Adrenal gland (tissue), 12 donors: ENCODE data around the gene YBX1. TPM values are rescaled to one million over a fixed set of nuclear protein-coding genes. Genes with fewer than 3 reads are reported as not detected.
A peak's percentile ranks its signal among the peaks of the same experiment; 100 is the strongest.
"Not testable (repeated sequence)": the region's sequence is repeated elsewhere in the genome, so short reads cannot be mapped to it uniquely, and the experiment has no call there.

ENCODE experiments used
- DNase-seq, 7 donors: peaks; one replicate each; pipeline ENCODE4 v3.0.0-alpha.2; 2019 to 2020
- H3K27ac ChIP-seq, 5 donors: fragments of 200-600 bp; sonication (generic) in 4 of 5; 1 replicate in 3 of 5; 2 replicates in 2 of 5; pipeline versions ENCODE4 v1.5.1 to v1.8.0; 2016 to 2020; ENCODE audit warnings: mild to moderate bottlenecking in 1 of 5
- H3K27me3 ChIP-seq: fragments of 200-600 bp; 2 replicates; pipeline ENCODE4 v1.8.0; 2021
- H3K36me3 ChIP-seq, 2 donors: fragments of 200-600 bp; replicated peaks in 1 of 2; 1 replicate in 1 of 2; 2 replicates in 1 of 2; pipeline versions ENCODE4 v1.5.1 to v1.8.0; 2018 to 2022
- H3K4me1 ChIP-seq, 2 donors: fragments of 200-600 bp; replicated peaks in 1 of 2; 1 replicate in 1 of 2; 2 replicates in 1 of 2; pipeline versions ENCODE4 v1.5.1 to v1.8.0; 2018 to 2021
- H3K4me3 ChIP-seq, 4 donors: fragments of 200-600 bp; sonication (generic) in 3 of 4; one replicate each; pipeline ENCODE4 v1.5.1; 2016 to 2018
- H3K9me3 ChIP-seq, 3 donors: fragments of 200-600 bp; sonication (generic) in 1 of 3; replicated peaks in 1 of 3; 1 replicate in 2 of 3; 2 replicates in 1 of 3; pipeline versions ENCODE4 v1.5.1 to v1.8.0; 2016 to 2021
- CTCF ChIP-seq, 6 experiments: fragments of 450-650 bp in 4 of 6; fragments of 200-600 bp in 2 of 6; sonication (generic) in 1 of 6; IDR thresholded peaks; 1 replicate in 5 of 6; 2 replicates in 1 of 6; pipeline versions ENCODE4 v1.5.1 to v1.8.0; 2016 to 2021; ENCODE audit warnings: antibody characterized with exemption in 6 of 6, mild to moderate bottlenecking in 2 of 6, moderate library complexity in 1 of 6
- POLR2A ChIP-seq, 2 donors: fragments of 450-650 bp; IDR thresholded peaks; one replicate each; pipeline ENCODE4 v1.6.1; 2017; ENCODE audit warnings: antibody characterized with exemption in 2 of 2, mild to moderate bottlenecking in 2 of 2, moderate library complexity in 1 of 2
- WGBS, 4 donors: extraction: QIAGEN DNeasy Blood & Tissue Kit in 2 of 4; methylation state at CpG; one replicate each; pipeline versions ENCODE4 v1.1.5 to v1.1.7; 2013 to 2017; 5-methylcytosine and 5-hydroxymethylcytosine counted together
- intact Hi-C, 2 donors: fragments of 100-400 bp; cut with DNase I; formaldehyde crosslinking; loops; one replicate each; pipeline versions ENCODE4 v1.14.1 to v1.15.0; 2022 to 2023
- polyA plus RNA-seq, 3 donors: library from polyadenylated mRNA; stranded (reverse); fragments of 200-250 nt in 2 of 3; fragments of 350-450 nt in 1 of 3; fragmentation: Illumina TruSeq in 1 of 3; extraction: RNeasy Lipid Tissue Mini Kit (QIAGEN cat#74804) in 1 of 3; gene quantifications; one replicate each; pipeline ENCODE4 v1.2.3, GENCODE V29; 2013 to 2014
- total RNA-seq, 9 donors: library from RNA; depleted of rRNA in 4 of 9; stranded (reverse); fragments of >200 nt in 4 of 9; fragments of 120-200 nt in 1 of 9; fragmentation: NEBNext Ultra II Directional in 1 of 9; extraction: Animal tissue kit (Norgen Biotek cat#: 25700) in 1 of 9; gene quantifications; one replicate each; pipeline versions ENCODE4 v1.1.0 to v1.2.4, GENCODE V29; 2013 to 2023
- donor health status: healthy with polysubstance abuse.
- donor health status: Bipolar disorder and iron deficiency.
- donor health status: DM: yes; HTN: yes; CAD: no.
- donor health status: DM: no; HTN: no; CAD: no.
- donor health status: DM: no; HTN: no; CAD: no.
- donor health status: DM: yes; HTN: yes; CAD: no.

The YBX1 gene
- total and polyA plus RNA-seq, 12 donors: 281 to 995 (median 338) TPM

DNA sequence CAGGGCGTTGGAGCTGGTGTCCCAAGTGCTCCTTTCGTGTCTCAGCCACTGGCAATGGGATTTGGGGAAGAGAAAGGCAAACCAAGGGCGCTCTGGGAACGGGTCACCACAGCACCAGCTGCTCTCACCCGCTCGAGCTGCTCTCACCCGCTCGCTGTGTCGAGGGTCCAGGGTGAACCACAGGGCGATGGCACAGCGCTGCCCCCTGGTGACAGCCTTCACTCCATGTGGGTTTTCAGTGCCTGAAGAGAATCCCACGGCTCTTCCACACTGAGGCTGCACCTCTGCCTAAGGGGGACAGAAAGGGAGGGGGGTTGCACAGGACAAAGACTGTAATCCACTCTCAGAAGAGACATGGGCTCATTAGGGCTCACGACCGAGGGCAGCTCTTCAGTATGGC, 64.9 kb downstream of the YBX1 start:
- intact Hi-C loops: loop anchor here (5.0 to 10.0 kb wide), 2 partner anchors 170 to 172 kb away; no protein-coding TSS in a partner anchor
- H3K9me3 ChIP-seq: no peaks in the 10 kb centered on the region
- H3K4me1 ChIP-seq: peaks cover 9 to 15% of the 10 kb centered on the region in 2 donors
- TF ChIP-seq POLR2A (IDR thresholded peaks at IDR 0.05) (no peak), CTCF (IDR thresholded peaks at IDR 0.05) (peak; percentile 19 to 64 (median 50))
- H3K36me3 ChIP-seq: peaks cover 0 to 25% of the 10 kb centered on the region in 2 donors
- no peak overlapping the region for H3K4me3 ChIP-seq
- 61 to 75% (median 69%) methylated on average over 9 to 14 of the region's 14 CpGs for WGBS, 4 donors
- DNase-seq: peak in 3 of 7 donors; percentile 35 to 54 (median 44)
- peak overlapping the region in 1 of 5 donors; percentile 80 for H3K27ac ChIP-seq
- H3K27me3 ChIP-seq: no peaks in the 10 kb centered on the region

- 82 to 88% (median 86%) methylated on average over 8 to 10 of the region's 10 CpGs for WGBS, 4 donors
- Histone ChIP-seq H3K4me1 (peaks cover 9 to 15% of the 10 kb centered on the region in 2 donors), H3K9me3 (no peaks in the 10 kb centered on the region), H3K27ac (peak overlapping the region in 1 of 5 donors; percentile 80), H3K4me3 (no peak overlapping the region), H3K27me3 (no peaks in the 10 kb centered on the region), H3K36me3 (peaks cover 0 to 33% of the 10 kb centered on the region in 2 donors)
- no peak for DNase-seq
- intact Hi-C loops: loop anchor here (5.0 to 10.0 kb wide), 2 partner anchors 171 to 173 kb away; no protein-coding TSS in a partner anchor
- TF ChIP-seq CTCF (IDR thresholded peaks at IDR 0.05) (no peak), POLR2A (IDR thresholded peaks at IDR 0.05) (no peak)
Observed at GRCh38 chr1:42748021-42748420, 65.8 kb downstream of the YBX1 start.

DNA sequence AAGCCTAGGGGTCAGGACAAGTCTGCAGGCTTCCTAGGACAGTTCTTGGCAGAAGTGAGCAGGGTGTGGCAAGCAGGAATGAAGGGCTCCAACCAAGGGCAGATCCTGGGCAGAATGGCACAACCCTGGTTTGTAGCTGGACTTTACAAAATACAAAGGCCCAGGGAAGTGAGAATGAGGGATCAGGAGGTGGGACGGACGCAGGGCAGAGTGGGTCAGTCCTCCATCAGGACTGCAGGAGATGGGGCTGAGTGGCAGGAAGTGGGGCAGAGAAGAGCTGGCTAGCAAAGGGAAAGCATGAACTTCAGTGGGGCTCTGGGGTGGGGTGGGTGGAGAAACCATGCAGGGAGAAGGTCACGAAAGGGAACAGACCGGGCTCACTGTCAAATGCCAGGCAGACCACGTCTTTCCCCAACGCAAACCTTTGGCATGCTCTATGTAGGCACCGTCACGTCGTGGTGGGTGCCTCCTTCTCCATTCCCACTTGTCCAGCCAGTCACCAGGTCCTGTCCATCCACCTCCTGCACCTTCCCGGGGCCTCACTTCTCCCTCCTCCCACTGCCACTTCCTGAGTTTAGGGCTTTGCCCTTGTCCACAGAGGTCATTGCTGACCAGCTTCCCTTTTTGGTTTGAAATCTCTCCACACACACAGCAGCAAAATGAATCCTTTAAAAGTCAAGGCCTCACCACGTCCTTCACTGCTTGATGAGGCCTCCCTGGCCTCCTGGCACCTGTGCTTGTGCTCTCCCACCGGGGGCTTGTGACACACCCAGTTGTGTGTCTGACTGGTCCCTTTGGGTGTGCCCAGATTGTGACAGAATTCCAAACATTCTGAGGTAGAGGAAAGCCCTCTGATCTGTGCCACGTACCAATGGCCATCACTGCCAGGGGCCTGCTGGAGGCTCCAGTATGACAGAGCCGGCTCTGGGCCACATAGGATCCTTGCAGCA, 66.5 kb downstream of the YBX1 start:
- 38 to 63% (median 52%) methylated on average over 14 of the region's 14 CpGs for WGBS, 4 donors
- intact Hi-C loops: loop anchor here (5.0 to 10.0 kb wide), 2 partner anchors 171 to 174 kb away; no protein-coding TSS in a partner anchor
- Histone ChIP-seq H3K27me3 (no peaks in the 10 kb centered on the region), H3K27ac (peak overlapping the region in 2 of 5 donors; percentile 57 to 80), H3K36me3 (peaks cover 0 to 36% of the 10 kb centered on the region in 2 donors), H3K9me3 (no peaks in the 10 kb centered on the region), H3K4me3 (no peak overlapping the region), H3K4me1 (peaks cover 9 to 22% of the 10 kb centered on the region in 2 donors)
- peak in 4 of 7 donors; percentile 17 to 61 (median 32) for DNase-seq
- TF ChIP-seq CTCF (IDR thresholded peaks at IDR 0.05): no peak

GRCh38 chr1:42750041-42750440, 67.8 kb downstream of the YBX1 start:
- Histone ChIP-seq H3K27me3 (no peaks in the 10 kb centered on the region), H3K27ac (no peak overlapping the region), H3K9me3 (no peaks in the 10 kb centered on the region), H3K4me3 (no peak overlapping the region), H3K36me3 (peaks cover 0 to 49% of the 10 kb centered on the region in 2 donors), H3K4me1 (peaks cover 9 to 23% of the 10 kb centered on the region in 2 donors)
- TF ChIP-seq CTCF (IDR thresholded peaks at IDR 0.05) (no peak), POLR2A (IDR thresholded peaks at IDR 0.05) (no peak)
- intact Hi-C loops: no loop called here
- peak in 1 of 7 donors; percentile 14 for DNase-seq
- WGBS, 4 donors: 94 to 98% (median 96%) methylated on average over 12 of the region's 12 CpGs

- peaks cover 0 to 55% of the 10 kb centered on the region in 2 donors for H3K36me3 ChIP-seq
- DNase-seq, H3K4me3 ChIP-seq, intact Hi-C loops, H3K27me3 ChIP-seq, H3K27ac ChIP-seq, H3K9me3 ChIP-seq: not testable (repeated sequence)
- whole genome bisulfite sequencing, 4 donors: 91 to 97% (median 94%) methylated on average over 8 of the region's 8 CpGs
- H3K4me1 ChIP-seq: peaks cover 9 to 23% of the 10 kb centered on the region in 2 donors
Observed at GRCh38 chr1:42751511-42752070, 69.4 kb downstream of the YBX1 start.
